ENCODE results near the gene MORC4.

DNA sequence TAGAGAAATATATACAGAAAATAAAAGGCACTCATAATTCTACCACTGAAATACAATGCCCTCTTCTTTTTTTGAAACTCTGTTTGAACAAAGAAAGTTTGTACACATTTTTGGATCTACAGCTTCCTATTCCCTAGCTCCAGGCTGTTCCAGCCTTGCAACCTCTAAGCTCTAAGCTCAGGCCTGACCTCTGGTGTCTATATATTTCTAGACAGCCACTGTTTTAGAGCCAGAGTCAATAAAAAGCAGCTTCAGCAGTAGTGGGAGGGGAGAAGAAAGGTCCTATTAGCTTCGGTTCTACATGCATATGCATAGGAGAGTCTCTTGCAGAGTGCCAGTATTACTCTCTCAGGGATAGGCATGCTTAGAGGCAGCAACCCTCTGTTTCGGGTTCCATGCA, 40.1 kb downstream of the MORC4 start:
- TF ChIP-seq CTCF (IDR thresholded peaks at IDR 0.05; ENCODE audit: poor library complexity, severe bottlenecking) (no peak), EZH2 (IDR thresholded peaks at IDR 0.05; ENCODE audit: borderline replicate concordance, insufficient read depth, low read length, poor library complexity, severe bottlenecking) (no peak), REST (IDR thresholded peaks at IDR 0.05; ENCODE audit: borderline replicate concordance) (no peak)

Data from neural cell (in vitro differentiated cells).